Stimulated activated CD4-positive, alpha-beta T cell treated with anti-CD3 and anti-CD28 coated beads, Interleukin-2, amount 100 ng/mL, for 4 hours (primary cell): ENCODE data around the gene RAB20.
"Not testable (repeated sequence)": the region's sequence is repeated elsewhere in the genome, so short reads cannot be mapped to it uniquely, and the experiment has no call there.

Source experiments
- DNase-seq: peaks from one replicate; pipeline ENCODE4 v3.0.0-alpha.2; 2020; ENCODE audit warnings: low read depth

Gene RAB20

DNA sequence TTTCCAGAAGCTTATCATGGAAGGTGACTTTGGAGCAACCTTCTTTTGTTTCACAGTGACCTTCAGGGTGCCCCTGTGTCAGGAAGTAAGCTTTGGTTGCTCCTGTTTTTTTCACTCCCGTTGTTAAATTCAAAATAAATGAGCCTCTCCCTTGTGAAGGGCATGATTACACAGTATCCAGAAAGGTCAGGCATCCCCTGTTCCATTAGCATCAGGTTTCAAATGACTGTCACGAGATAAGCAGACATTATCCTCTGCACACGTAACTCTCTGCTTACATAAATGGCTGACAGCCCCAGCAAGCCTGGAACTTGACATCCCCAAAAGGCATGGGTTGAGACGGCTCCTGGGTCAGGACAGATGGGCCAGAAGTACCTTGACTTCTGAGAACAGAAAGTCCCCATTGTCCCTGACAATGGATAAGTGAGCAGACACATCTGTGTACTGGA lies 52.0 kb downstream of the RAB20 start:
- no peak for DNase-seq

GRCh38 chr13:110507678-110508381 lies 53.7 kb downstream of the RAB20 start:
- no peak for DNase-seq

GRCh38 chr13:110506859-110507566 lies 54.5 kb downstream of the RAB20 start:
- DNase-seq = no peak

DNA sequence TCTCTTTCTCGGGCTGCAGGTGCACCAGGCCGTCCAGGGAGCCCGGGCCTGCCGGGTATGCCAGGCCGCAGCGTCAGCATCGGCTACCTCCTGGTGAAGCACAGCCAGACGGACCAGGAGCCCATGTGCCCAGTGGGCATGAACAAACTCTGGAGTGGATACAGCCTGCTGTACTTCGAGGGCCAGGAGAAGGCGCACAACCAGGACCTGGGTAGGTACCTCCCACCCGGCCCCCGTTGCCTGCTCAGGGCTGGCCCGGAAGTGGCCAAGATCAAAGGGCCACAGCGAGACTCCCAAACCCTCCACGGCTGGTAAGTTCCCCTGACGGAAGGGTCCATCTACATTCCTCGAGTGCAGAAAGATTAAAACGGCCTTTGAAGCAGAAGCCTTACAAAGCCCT lies 55.1 kb downstream of the RAB20 start:
- no peak for DNase-seq

GRCh38 chr13:110505594-110505993 lies 55.9 kb downstream of the RAB20 start:
- no peak for DNase-seq

- no peak for DNase-seq
Observed at GRCh38 chr13:110503979-110504499, 57.5 kb downstream of the RAB20 start.

DNA sequence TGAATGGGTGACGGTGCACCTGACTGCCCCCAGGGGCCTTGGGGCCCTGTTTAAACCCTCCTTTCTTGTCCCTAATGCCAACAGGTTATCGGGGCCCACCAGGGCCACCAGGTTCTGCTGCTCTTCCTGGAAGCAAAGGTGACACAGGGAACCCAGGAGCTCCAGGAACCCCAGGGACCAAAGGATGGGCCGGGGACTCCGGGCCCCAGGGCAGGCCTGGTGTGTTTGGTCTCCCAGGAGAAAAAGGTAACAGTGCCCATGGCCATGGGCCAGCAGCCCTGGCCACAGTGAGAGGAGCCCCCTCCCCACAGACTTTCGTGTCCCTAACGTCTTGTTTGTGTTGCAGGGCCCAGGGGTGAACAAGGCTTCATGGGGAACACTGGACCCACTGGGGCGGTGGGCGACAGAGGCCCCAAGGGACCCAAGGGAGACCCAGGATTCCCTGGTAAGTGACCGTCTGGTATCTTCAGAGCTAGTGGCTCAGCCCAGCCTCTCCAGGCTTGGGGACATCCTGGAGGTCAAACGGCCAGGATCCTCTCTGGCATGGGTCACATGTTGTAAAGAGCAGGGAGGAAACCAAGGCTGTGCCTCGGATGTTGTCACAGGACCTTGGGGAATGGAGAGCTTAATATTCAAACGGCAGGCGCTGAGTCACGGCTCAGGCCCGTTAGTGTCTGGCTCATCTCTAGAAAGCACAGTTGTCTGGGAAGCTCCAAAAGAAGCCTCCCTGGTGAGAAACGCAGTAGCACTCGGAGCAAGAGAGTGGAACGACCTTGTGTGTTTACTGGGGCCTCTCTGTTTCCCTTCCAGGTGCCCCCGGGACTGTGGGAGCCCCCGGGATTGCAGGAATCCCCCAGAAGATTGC lies 58.3 kb downstream of the RAB20 start:
- DNase-seq = no peak

GRCh38 chr13:110501188-110501587 lies 60.3 kb downstream of the RAB20 start:
- DNase-seq = no peak

- no peak for DNase-seq
Observed at GRCh38 chr13:110500341-110500740, 61.2 kb downstream of the RAB20 start.

GRCh38 chr13:110499621-110500281 lies 61.8 kb downstream of the RAB20 start:
- no peak for DNase-seq

- DNase-seq = no peak
Observed at GRCh38 chr13:110498765-110499164, 62.8 kb downstream of the RAB20 start.

GRCh38 chr13:110498327-110498726 lies 63.2 kb downstream of the RAB20 start:
- DNase-seq = no peak

DNA sequence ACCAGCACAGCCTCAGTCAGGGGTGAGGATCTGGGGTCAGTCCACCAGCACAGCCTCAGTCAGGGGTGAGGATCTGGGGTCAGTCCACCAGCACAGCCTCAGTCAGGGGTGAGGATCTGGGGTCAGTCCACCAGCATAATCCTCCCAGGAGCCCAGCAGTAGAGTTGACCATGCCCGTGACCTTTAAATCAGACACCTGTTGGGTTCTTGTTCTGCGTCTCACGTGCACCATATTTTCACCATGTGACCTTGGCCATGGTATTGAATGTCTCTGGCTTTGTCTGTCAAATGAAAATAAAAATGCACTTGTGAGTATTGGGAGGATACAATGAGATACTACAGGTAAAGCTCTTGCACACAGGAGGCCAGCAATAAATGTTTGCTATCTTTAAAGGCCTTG lies 63.6 kb downstream of the RAB20 start:
- not testable (repeated sequence) for DNase-seq

- DNase-seq = no peak
Observed at GRCh38 chr13:110497003-110497402, 64.5 kb downstream of the RAB20 start.

- no peak for DNase-seq
Observed at GRCh38 chr13:110496281-110496680, 65.2 kb downstream of the RAB20 start.

DNA sequence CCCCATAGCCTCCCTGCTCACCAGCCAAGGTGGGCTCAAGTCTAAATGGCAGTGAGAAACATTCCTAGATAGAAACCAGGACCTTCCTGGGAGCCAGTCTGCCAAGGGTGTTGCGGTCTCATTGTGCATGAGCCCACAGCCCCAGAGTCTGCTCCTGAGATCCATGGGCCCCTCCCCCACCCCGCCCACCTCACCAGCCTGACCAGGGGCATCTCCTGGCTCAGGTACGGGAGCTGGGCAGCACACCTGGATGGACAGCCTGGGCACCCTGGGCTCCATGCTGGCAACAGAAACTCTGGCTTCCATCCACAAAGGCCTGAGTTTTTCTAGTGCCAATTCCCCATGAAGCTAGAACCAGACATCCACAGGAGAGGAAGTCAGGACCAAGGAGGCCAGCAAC lies 65.6 kb downstream of the RAB20 start:
- DNase-seq = no peak

GRCh38 chr13:110495376-110495775 lies 66.1 kb downstream of the RAB20 start:
- DNase-seq = no peak

DNA sequence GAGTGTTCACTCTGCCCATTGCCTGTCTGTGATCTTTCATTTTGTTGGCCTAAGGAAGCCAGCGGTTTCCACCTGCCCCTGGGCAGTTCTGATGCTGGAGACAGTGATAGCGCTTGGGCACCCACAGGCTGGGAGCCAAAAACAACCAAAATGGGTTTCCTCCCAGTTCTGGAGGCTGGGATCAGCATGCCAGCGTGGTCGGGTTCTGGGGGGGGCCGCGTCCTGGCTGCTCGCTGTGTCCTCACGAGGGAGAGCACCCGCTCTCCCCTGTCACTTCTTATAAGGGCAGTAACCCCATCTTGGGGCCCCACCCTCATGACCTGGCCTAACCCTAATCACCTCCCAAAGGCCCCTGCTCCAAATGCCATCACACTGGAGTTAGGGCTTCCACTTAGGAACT lies 67.9 kb downstream of the RAB20 start:
- DNase-seq = no peak

GRCh38 chr13:110492679-110493593 lies 68.6 kb downstream of the RAB20 start:
- DNase-seq = no peak

DNA sequence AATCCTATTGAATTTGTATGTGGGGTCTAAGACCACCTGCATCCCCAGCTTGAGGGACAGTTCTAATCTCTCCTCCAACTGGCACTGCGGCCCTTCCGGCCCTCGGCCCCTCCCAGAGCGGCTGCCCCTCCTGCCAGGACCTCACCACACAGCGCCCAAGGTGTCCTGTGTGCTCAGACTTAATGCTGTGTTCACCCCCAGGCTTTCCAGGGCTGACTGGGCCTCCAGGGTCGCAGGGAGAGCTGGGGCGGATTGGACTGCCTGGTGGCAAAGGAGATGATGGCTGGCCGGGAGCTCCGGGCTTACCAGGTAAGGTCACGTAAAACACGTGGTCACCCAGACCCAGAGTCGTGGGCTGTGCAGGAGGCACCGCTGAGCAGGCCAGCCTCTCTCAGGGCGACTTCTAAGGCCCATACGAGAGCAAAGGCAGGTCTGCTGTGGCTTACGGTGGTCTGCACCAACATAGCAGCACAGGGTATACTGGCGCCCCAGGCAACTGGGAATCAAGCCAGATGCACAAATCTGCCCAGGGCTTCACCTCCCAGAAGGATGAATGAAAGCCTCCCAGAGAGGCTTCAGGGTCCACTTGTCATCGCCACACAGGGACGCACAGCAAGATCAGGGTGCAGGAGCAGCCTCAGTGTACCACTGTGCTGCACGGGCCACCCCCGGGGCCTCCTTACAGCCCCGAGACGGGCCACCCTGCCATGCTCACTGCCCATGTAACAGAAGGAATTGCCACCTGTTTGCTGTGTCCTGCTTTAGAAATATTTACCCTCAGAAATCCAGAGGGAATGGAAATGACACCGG lies 69.4 kb downstream of the RAB20 start:
- DNase-seq = no peak
